ENCODE data around the gene TTLL12. TPM values are rescaled to one million over a fixed set of nuclear protein-coding genes. Genes with fewer than 3 reads are reported as not detected.

The TTLL12 gene
- total RNA-seq, 2 experiments from 2014 or later, result 66.5 to 71.5 TPM

GRCh38 chr22:43136801-43137200, 50.1 kb downstream of the TTLL12 start:
- Histone ChIP-seq H2AFZ (ENCODE audit: low read length) (no peak overlapping the region), H3K9me2 (ENCODE audit: insufficient read depth, low read length) (no peaks in the 10 kb centered on the region), H3K4me2 (ENCODE audit: low read length) (peak overlapping the region; percentile 31; the same call in 1 of the 2 replicates), H4K20me1 (ENCODE audit: insufficient read depth, low read length) (no peaks in the 10 kb centered on the region), H3K4me1 (ENCODE audit: insufficient read depth, low read length, poor library complexity, severe bottlenecking) (peaks cover 20% of the 10 kb centered on the region), H3K9me3 (ENCODE audit: low read length) (no peaks in the 10 kb centered on the region), H3K36me3 (ENCODE audit: insufficient read depth, low read length) (peaks cover 93% of the 10 kb centered on the region), H3K27ac (ENCODE audit: low read depth, low read length, poor library complexity, severe bottlenecking) (peak overlapping the region; percentile 52), H3K4me3 (ENCODE audit: low read depth, low read length, poor library complexity, severe bottlenecking) (no peak overlapping the region), H3K79me2 (ENCODE audit: insufficient read depth, low read depth, low read length) (peaks cover 12% of the 10 kb centered on the region)
- ChIA-PET CTCF (ENCODE audit: unreplicated experiment) (no interaction called here), POLR2A (no interaction called here)
- TF ChIP-seq EZH2phosphoT487 (IDR thresholded peaks at IDR 0.05; ENCODE audit: borderline replicate concordance, low read depth, low read length) (no peak), CTCF (conservative IDR thresholded peaks at IDR 0.05; ENCODE audit: low read length) (no peak)
- no peak for DNase-seq (ENCODE audit: low spot score)
- intact Hi-C loops (cut with micrococcal nuclease; ENCODE audit: unreplicated experiment), result loop anchor here (1.0 kb wide), 1 partner anchor 26 kb away; no protein-coding TSS in a partner anchor
- BruUV-seq (replicated peaks), result no TSS peak

- H2AFZ ChIP-seq (ENCODE audit: low read length), result no peak overlapping the region
- no peak overlapping the region for H3K4me3 ChIP-seq (ENCODE audit: low read depth, low read length, poor library complexity, severe bottlenecking)
- intact Hi-C loops (cut with micrococcal nuclease; ENCODE audit: unreplicated experiment), result loop anchor here (1.0 kb wide), 1 partner anchor 25 kb away; no protein-coding TSS in a partner anchor
- POLR2A ChIA-PET, result no interaction called here
- H3K4me2 ChIP-seq (ENCODE audit: low read length), result peak overlapping the region; percentile 31; the same call in 1 of the 2 replicates
- no TSS peak for BruUV-seq (replicated peaks)
- no peak for TF ChIP-seq EZH2phosphoT487 (IDR thresholded peaks at IDR 0.05; ENCODE audit: borderline replicate concordance, low read depth, low read length)
- peak; percentile 92 for TF ChIP-seq CTCF (conservative IDR thresholded peaks at IDR 0.05; ENCODE audit: low read length)
- peak; percentile 82 for DNase-seq (ENCODE audit: low spot score)
- H3K79me2 ChIP-seq (ENCODE audit: insufficient read depth, low read depth, low read length), result peaks cover 7% of the 10 kb centered on the region; the same call in 1 of the 2 replicates
- peaks cover 18% of the 10 kb centered on the region for H3K4me1 ChIP-seq (ENCODE audit: insufficient read depth, low read length, poor library complexity, severe bottlenecking)
- CTCF ChIA-PET (ENCODE audit: unreplicated experiment), result no interaction called here
- H3K27ac ChIP-seq (ENCODE audit: low read depth, low read length, poor library complexity, severe bottlenecking), result peak overlapping the region; percentile 52
- peaks cover 96% of the 10 kb centered on the region for H3K36me3 ChIP-seq (ENCODE audit: insufficient read depth, low read length)
- no peaks in the 10 kb centered on the region for H3K9me3 ChIP-seq (ENCODE audit: low read length)
- H4K20me1 ChIP-seq (ENCODE audit: insufficient read depth, low read length), result no peaks in the 10 kb centered on the region
- no peaks in the 10 kb centered on the region for H3K9me2 ChIP-seq (ENCODE audit: insufficient read depth, low read length)
These were observed 50.7 kb downstream of the TTLL12 start for GRCh38 chr22:43136255-43136654.

- no peaks in the 10 kb centered on the region for H3K9me3 ChIP-seq (ENCODE audit: low read length)
- no peak overlapping the region for H3K4me3 ChIP-seq (ENCODE audit: low read depth, low read length, poor library complexity, severe bottlenecking)
- no peaks in the 10 kb centered on the region for H3K9me2 ChIP-seq (ENCODE audit: insufficient read depth, low read length)
- no peak for DNase-seq (ENCODE audit: low spot score)
- H3K4me1 ChIP-seq (ENCODE audit: insufficient read depth, low read length, poor library complexity, severe bottlenecking), result peaks cover 18% of the 10 kb centered on the region
- CTCF ChIA-PET (ENCODE audit: unreplicated experiment), result no interaction called here
- no TSS peak for BruUV-seq (replicated peaks)
- H3K79me2 ChIP-seq (ENCODE audit: insufficient read depth, low read depth, low read length), result no peaks in the 10 kb centered on the region
- peaks cover 95% of the 10 kb centered on the region for H3K36me3 ChIP-seq (ENCODE audit: insufficient read depth, low read length)
- H4K20me1 ChIP-seq (ENCODE audit: insufficient read depth, low read length), result no peaks in the 10 kb centered on the region
- H3K4me2 ChIP-seq (ENCODE audit: low read length), result no peak overlapping the region
- no peak overlapping the region for H2AFZ ChIP-seq (ENCODE audit: low read length)
- H3K27ac ChIP-seq (ENCODE audit: low read depth, low read length, poor library complexity, severe bottlenecking), result no peak overlapping the region
- intact Hi-C loops (cut with micrococcal nuclease; ENCODE audit: unreplicated experiment), result no loop called here
- TF ChIP-seq CTCF (conservative IDR thresholded peaks at IDR 0.05; ENCODE audit: low read length) (no peak), EZH2phosphoT487 (IDR thresholded peaks at IDR 0.05; ENCODE audit: borderline replicate concordance, low read depth, low read length) (no peak)
- POLR2A ChIA-PET, result interaction anchor here (0.7 kb wide), 1 partner anchor 741 kb away, joined by 3 read pairs; no protein-coding TSS in a partner anchor
These were observed 51.4 kb downstream of the TTLL12 start for GRCh38 chr22:43135565-43135964.

Data from OCI-LY7 (cell line).